Measurements from ENCODE around the gene IQCN.

IQCN gene

GRCh38 chr19:18265582-18265981 is 8.7 kb downstream of the IQCN start:
- Histone ChIP-seq H2BK15ac (ENCODE audit: low read depth, poor library complexity, severe bottlenecking) (no peak overlapping the region), H3K4me2 (ENCODE audit: low read length, poor library complexity, severe bottlenecking) (no peak overlapping the region), H3K23ac (ENCODE audit: low read length in 2 of 2) (no peak overlapping the region), H3K27me3 (ENCODE audit: control insufficient read depth in 1 of 2, insufficient read depth in 1 of 2, low read length in 2 of 2) (no peaks in the 10 kb centered on the region), H2BK12ac (ENCODE audit: low read length in 2 of 2) (no peak overlapping the region), H2BK5ac (ENCODE audit: low read depth, low read length, poor library complexity, severe bottlenecking) (no peak overlapping the region), H3K27ac (ENCODE audit: low read length, poor library complexity, severe bottlenecking) (no peak overlapping the region), H3K4me3 (ENCODE audit: insufficient read depth in 1 of 2, low read depth in 1 of 2, low read length in 2 of 2) (no peak overlapping the region), H2AFZ (ENCODE audit: low read depth, low read length) (no peak overlapping the region), H2AK5ac (ENCODE audit: low read length, severe bottlenecking) (no peak overlapping the region), H3K14ac (ENCODE audit: low read length in 2 of 2) (no peak overlapping the region), H3K36me3 (ENCODE audit: control insufficient read depth in 1 of 2, insufficient read depth in 2 of 2, low read depth in 1 of 2, low read length in 2 of 2) (peaks cover 59 to 66% of the 10 kb centered on the region in 2 experiments), H3K79me1 (replicated peaks; ENCODE audit: low read length, poor library complexity, severe bottlenecking) (peaks cover 4% of the 10 kb centered on the region), H3K9me3 (ENCODE audit: control insufficient read depth, low read length) (no peaks in the 10 kb centered on the region), H2BK120ac (ENCODE audit: low read depth, low read length) (no peak overlapping the region), H3K4ac (ENCODE audit: low read depth in 1 of 2, low read length in 2 of 2) (no peak overlapping the region), H4K8ac (ENCODE audit: low read length) (no peak overlapping the region), H3K18ac (ENCODE audit: low read depth in 1 of 2, low read length in 2 of 2) (no peak overlapping the region), H3K4me1 (ENCODE audit: control insufficient read depth, insufficient read depth, low read depth, low read length) (peaks cover 1% of the 10 kb centered on the region), H4K91ac (ENCODE audit: low read length) (no peak overlapping the region), H3K9ac (ENCODE audit: low read length) (no peak overlapping the region)
- no peak for DNase-seq
- WGBS = 90% methylated on average over 7 of the region's 7 CpGs

DNA sequence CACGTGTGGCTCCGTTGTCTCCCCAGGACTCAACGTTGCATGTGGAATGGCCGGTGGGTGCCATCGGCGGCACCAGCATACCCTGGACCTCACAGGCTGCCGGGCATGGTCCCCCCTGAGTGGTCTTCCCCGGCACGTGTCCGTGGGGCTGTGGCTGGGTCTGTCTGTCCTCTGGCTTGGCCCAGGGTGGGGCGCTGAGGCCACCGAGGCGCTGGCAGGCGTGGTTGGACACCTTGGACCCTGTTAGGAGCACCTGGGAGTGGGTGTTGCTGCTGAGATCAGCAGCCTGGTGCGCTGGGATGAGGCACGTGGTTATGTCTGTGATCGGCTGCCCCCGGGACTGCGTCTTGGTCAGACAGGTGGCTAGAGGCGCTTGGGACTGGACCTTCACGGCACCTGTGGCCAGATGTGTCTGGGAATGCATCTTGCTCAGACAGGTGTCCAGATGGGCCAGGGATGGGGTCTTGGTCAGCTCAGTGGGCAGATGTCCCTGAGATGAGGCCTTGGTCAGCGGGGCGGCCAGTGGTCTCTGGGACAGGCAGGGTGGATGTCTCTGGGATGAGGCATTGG is 9.2 kb downstream of the IQCN start:
- H3K27ac ChIP-seq (ENCODE audit: low read length, poor library complexity, severe bottlenecking) = no peak overlapping the region
- 97% methylated on average over 23 of the region's 23 CpGs for WGBS

DNA sequence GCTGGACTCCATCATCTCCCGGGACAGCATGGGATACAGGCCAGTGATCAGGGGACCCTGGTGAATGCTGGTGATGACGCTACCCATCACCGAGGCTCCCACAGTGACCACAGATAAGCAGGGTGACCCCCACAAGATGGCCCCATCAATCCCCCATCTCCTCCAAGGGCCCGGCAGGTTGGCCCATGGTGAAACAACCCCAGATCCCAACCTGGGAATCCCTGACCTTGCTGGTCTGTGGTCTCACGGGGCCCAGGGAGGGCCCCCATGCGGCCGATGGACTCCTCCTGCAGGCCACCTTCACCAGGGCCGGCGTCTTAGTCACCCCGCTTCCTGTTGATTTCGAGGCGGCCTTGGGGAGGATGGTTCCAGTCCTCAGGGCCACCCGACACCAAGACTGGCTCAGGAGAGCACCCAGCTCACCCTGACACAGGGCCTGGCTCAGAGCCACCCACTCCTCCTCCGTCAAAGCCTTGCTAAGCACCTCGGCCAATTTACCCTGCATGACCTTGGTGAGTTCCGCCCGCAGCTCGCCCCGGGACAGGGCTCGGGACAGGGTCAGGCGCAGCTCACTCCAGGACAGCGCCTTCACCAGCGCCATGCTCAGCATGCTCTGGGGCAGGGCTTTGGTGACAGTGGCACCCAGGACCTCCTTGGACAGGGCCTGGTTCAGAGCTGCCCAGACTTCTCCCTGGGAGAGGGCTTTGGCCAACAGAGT is 10.0 kb downstream of the IQCN start:
- Histone ChIP-seq H3K14ac (ENCODE audit: low read length in 2 of 2) (no peak overlapping the region), H2AFZ (ENCODE audit: low read depth, low read length) (no peak overlapping the region)
- 96% methylated on average over 23 of the region's 23 CpGs for WGBS

More for the DNA sequence above, 9.2 kb downstream of the IQCN start:
- Histone ChIP-seq H2BK120ac (ENCODE audit: low read depth, low read length) (no peak overlapping the region), H2BK5ac (ENCODE audit: low read depth, low read length, poor library complexity, severe bottlenecking) (no peak overlapping the region), H2BK15ac (ENCODE audit: low read depth, poor library complexity, severe bottlenecking) (no peak overlapping the region), H3K79me1 (replicated peaks; ENCODE audit: low read length, poor library complexity, severe bottlenecking) (peaks cover 4% of the 10 kb centered on the region), H3K4me3 (ENCODE audit: insufficient read depth in 1 of 2, low read depth in 1 of 2, low read length in 2 of 2) (no peak overlapping the region), H3K4ac (ENCODE audit: low read depth in 1 of 2, low read length in 2 of 2) (no peak overlapping the region), H2BK12ac (ENCODE audit: low read length in 2 of 2) (no peak overlapping the region), H3K9ac (ENCODE audit: low read length) (no peak overlapping the region), H3K14ac (ENCODE audit: low read length in 2 of 2) (no peak overlapping the region), H4K8ac (ENCODE audit: low read length) (no peak overlapping the region), H3K4me1 (ENCODE audit: control insufficient read depth, insufficient read depth, low read depth, low read length) (peaks cover 1% of the 10 kb centered on the region), H3K27me3 (ENCODE audit: control insufficient read depth in 1 of 2, insufficient read depth in 1 of 2, low read length in 2 of 2) (no peaks in the 10 kb centered on the region), H4K91ac (ENCODE audit: low read length) (peak overlapping the region; percentile 29), H3K23ac (ENCODE audit: low read length in 2 of 2) (no peak overlapping the region), H3K18ac (ENCODE audit: low read depth in 1 of 2, low read length in 2 of 2) (no peak overlapping the region), H3K4me2 (ENCODE audit: low read length, poor library complexity, severe bottlenecking) (no peak overlapping the region), H2AFZ (ENCODE audit: low read depth, low read length) (no peak overlapping the region), H3K9me3 (ENCODE audit: control insufficient read depth, low read length) (no peaks in the 10 kb centered on the region), H2AK5ac (ENCODE audit: low read length, severe bottlenecking) (no peak overlapping the region), H3K36me3 (ENCODE audit: control insufficient read depth in 1 of 2, insufficient read depth in 2 of 2, low read depth in 1 of 2, low read length in 2 of 2) (peaks cover 57 to 66% of the 10 kb centered on the region in 2 experiments)
- no peak for DNase-seq

DNA sequence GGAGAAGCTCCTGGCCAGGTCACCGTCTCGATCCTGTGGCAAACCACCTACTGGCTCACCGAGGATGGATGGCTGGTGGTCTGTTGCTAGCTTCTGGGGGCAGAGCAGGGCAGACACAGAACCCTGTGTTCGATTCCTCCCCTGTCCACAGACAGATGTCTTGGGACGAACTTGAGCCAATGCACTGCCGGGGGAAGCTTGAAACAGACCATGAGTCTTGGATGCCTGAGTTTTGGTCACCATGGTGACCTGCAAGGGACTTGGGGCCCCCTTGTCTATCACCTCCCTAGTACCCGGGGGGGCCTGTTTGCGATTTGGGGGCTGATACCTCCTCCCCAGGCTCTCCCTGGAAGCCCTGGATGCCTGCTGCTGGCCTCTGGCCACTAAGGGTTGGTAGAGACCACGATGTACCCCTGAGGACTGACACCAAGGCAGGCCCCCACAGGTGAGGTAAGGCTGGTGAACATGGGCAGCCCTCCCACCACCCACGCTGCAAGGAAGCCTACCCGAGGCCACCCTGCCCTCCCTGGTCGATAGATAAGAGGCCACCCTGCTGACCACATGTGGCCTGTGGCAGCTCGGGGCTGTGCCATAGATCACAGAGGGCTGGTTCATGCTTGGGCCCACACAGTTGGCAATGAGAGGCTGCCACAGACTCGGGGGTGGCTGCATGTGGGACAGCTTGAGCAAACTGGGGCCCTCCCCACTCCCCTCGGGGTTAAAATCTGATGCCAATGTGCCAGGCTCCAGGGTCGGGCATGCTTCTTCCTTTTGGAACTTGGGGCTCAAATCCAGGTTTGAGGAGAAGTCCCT is 10.7 kb downstream of the IQCN start:
- Histone ChIP-seq H2BK5ac (ENCODE audit: low read depth, low read length, poor library complexity, severe bottlenecking) (no peak overlapping the region), H2BK120ac (ENCODE audit: low read depth, low read length) (no peak overlapping the region), H3K27me3 (ENCODE audit: control insufficient read depth in 1 of 2, insufficient read depth in 1 of 2, low read length in 2 of 2) (no peaks in the 10 kb centered on the region), H3K9me3 (ENCODE audit: control insufficient read depth, low read length) (no peaks in the 10 kb centered on the region), H4K91ac (ENCODE audit: low read length) (peak overlapping the region; percentile 54), H3K14ac (ENCODE audit: low read length in 2 of 2) (no peak overlapping the region), H3K79me1 (replicated peaks; ENCODE audit: low read length, poor library complexity, severe bottlenecking) (peaks cover 4% of the 10 kb centered on the region), H2BK15ac (ENCODE audit: low read depth, poor library complexity, severe bottlenecking) (no peak overlapping the region), H2AFZ (ENCODE audit: low read depth, low read length) (no peak overlapping the region), H3K4ac (ENCODE audit: low read depth in 1 of 2, low read length in 2 of 2) (no peak overlapping the region), H3K9ac (ENCODE audit: low read length) (no peak overlapping the region), H3K18ac (ENCODE audit: low read depth in 1 of 2, low read length in 2 of 2) (peak overlapping the region in 1 of 2 experiments; percentile 3), H3K23ac (ENCODE audit: low read length in 2 of 2) (no peak overlapping the region), H3K27ac (ENCODE audit: low read length, poor library complexity, severe bottlenecking) (no peak overlapping the region), H2BK12ac (ENCODE audit: low read length in 2 of 2) (peak overlapping the region in 1 of 2 experiments; percentile 3), H3K4me2 (ENCODE audit: low read length, poor library complexity, severe bottlenecking) (no peak overlapping the region), H3K4me1 (ENCODE audit: control insufficient read depth, insufficient read depth, low read depth, low read length) (peaks cover 1% of the 10 kb centered on the region), H3K36me3 (ENCODE audit: control insufficient read depth in 1 of 2, insufficient read depth in 2 of 2, low read depth in 1 of 2, low read length in 2 of 2) (peaks cover 54 to 61% of the 10 kb centered on the region in 2 experiments), H3K4me3 (ENCODE audit: insufficient read depth in 1 of 2, low read depth in 1 of 2, low read length in 2 of 2) (no peak overlapping the region), H4K8ac (ENCODE audit: low read length) (no peak overlapping the region), H2AK5ac (ENCODE audit: low read length, severe bottlenecking) (no peak overlapping the region)
- no peak for DNase-seq
- WGBS = 83% methylated on average over 16 of the region's 16 CpGs

More for the DNA sequence above, 10.0 kb downstream of the IQCN start:
- no peaks in the 10 kb centered on the region for H3K9me3 ChIP-seq (ENCODE audit: control insufficient read depth, low read length)
- no peak overlapping the region for H2BK5ac ChIP-seq (ENCODE audit: low read depth, low read length, poor library complexity, severe bottlenecking)
- peaks cover 4% of the 10 kb centered on the region for H3K79me1 ChIP-seq (replicated peaks; ENCODE audit: low read length, poor library complexity, severe bottlenecking)
- no peak overlapping the region for H2BK12ac ChIP-seq (ENCODE audit: low read length in 2 of 2)
- H3K4me2 ChIP-seq (ENCODE audit: low read length, poor library complexity, severe bottlenecking) = no peak overlapping the region
- H2AK5ac ChIP-seq (ENCODE audit: low read length, severe bottlenecking) = no peak overlapping the region
- peak overlapping the region; percentile 29 for H4K91ac ChIP-seq (ENCODE audit: low read length)
- H3K27ac ChIP-seq (ENCODE audit: low read length, poor library complexity, severe bottlenecking) = no peak overlapping the region
- H3K4me3 ChIP-seq (ENCODE audit: insufficient read depth in 1 of 2, low read depth in 1 of 2, low read length in 2 of 2) = no peak overlapping the region
- peaks cover 56 to 66% of the 10 kb centered on the region in 2 experiments for H3K36me3 ChIP-seq (ENCODE audit: control insufficient read depth in 1 of 2, insufficient read depth in 2 of 2, low read depth in 1 of 2, low read length in 2 of 2)
- no peak overlapping the region for H3K23ac ChIP-seq (ENCODE audit: low read length in 2 of 2)
- H3K18ac ChIP-seq (ENCODE audit: low read depth in 1 of 2, low read length in 2 of 2) = no peak overlapping the region
- no peak overlapping the region for H2BK15ac ChIP-seq (ENCODE audit: low read depth, poor library complexity, severe bottlenecking)
- DNase-seq = no peak
- no peak overlapping the region for H3K4ac ChIP-seq (ENCODE audit: low read depth in 1 of 2, low read length in 2 of 2)
- no peak overlapping the region for H2BK120ac ChIP-seq (ENCODE audit: low read depth, low read length)
- no peak overlapping the region for H4K8ac ChIP-seq (ENCODE audit: low read length)
- H3K4me1 ChIP-seq (ENCODE audit: control insufficient read depth, insufficient read depth, low read depth, low read length) = peaks cover 1% of the 10 kb centered on the region
- H3K9ac ChIP-seq (ENCODE audit: low read length) = no peak overlapping the region
- no peaks in the 10 kb centered on the region for H3K27me3 ChIP-seq (ENCODE audit: control insufficient read depth in 1 of 2, insufficient read depth in 1 of 2, low read length in 2 of 2)

All from mesenchymal stem cell (in vitro differentiated cells and primary cell).